NCI-H446 (cell line): ENCODE measurements around the gene RITA1.
"Not testable (repeated sequence)": the region's sequence is repeated elsewhere in the genome, so short reads cannot be mapped to it uniquely, and the experiment has no call there.

Experiments
- DNase-seq, 2 experiments: peaks; one replicate each; lab custom pipeline; 2025; lab: John Stamatoyannopoulos, UW

The RITA1 gene

GRCh38 chr12:113202300-113203075, 17.0 kb downstream of the RITA1 start:
- no peak for DNase-seq

- no peak for DNase-seq
These were observed 18.6 kb downstream of the RITA1 start for GRCh38 chr12:113203852-113204760.

GRCh38 chr12:113204804-113205203, 19.3 kb downstream of the RITA1 start:
- DNase-seq: no peak

- not testable (repeated sequence) for DNase-seq
These were observed 21.3 kb downstream of the RITA1 start for GRCh38 chr12:113206802-113207201.

- DNase-seq: no peak
These were observed 22.1 kb downstream of the RITA1 start for GRCh38 chr12:113207613-113208040.

GRCh38 chr12:113208041-113208934, 22.8 kb downstream of the RITA1 start:
- no peak for DNase-seq

- no peak for DNase-seq
These were observed 25.6 kb downstream of the RITA1 start for GRCh38 chr12:113211160-113211559.

GRCh38 chr12:113214895-113215400, 29.4 kb downstream of the RITA1 start:
- DNase-seq: no peak

GRCh38 chr12:113216027-113216426, 30.5 kb downstream of the RITA1 start:
- no peak for DNase-seq

GRCh38 chr12:113220593-113221180, 35.2 kb downstream of the RITA1 start:
- DNase-seq: no peak

GRCh38 chr12:113221181-113221996, 35.9 kb downstream of the RITA1 start, which contains the start of gene TPCN1:
Gene TPCN1 (plus strand): TSS chr12:113221464. CDS start chr12:113226853, 5,389 bp downstream.
- peak; percentile 99 to 100 for DNase-seq

- no peak for DNase-seq
These were observed 36.6 kb downstream of the RITA1 start for GRCh38 chr12:113221997-113222729.

GRCh38 chr12:113222730-113223531, 37.4 kb downstream of the RITA1 start:
- DNase-seq: peak in 1 of 2 experiments; percentile 86

GRCh38 chr12:113224955-113225354, 39.4 kb downstream of the RITA1 start:
- DNase-seq: no peak

GRCh38 chr12:113226696-113227568, 41.4 kb downstream of the RITA1 start:
- DNase-seq: peak in 1 of 2 experiments; percentile 63

- no peak for DNase-seq
These were observed 42.3 kb downstream of the RITA1 start for GRCh38 chr12:113227686-113228391.
